HepG2 (cell line): ENCODE results near the gene ARL5B. TPM values are rescaled to one million over a fixed set of nuclear protein-coding genes. Genes with fewer than 3 reads are reported as not detected.
A peak's percentile ranks its signal among the peaks of the same experiment; 100 is the strongest.

Source experiments
- ATAC-seq: fragments of 200-7000 bp; cut with Tn5 transposase; 3 replicates; pipeline ENCODE4 v1.9.1; 2020; ENCODE audit warnings: mild to moderate bottlenecking, moderate library complexity
- BruUV-seq: library from RNA; stranded (reverse); fragments of 400-500 nt; replicated peaks from 2 replicates; lab custom pipeline; 2021; lab: Mats Ljungman, UMichigan
- CTCF ChIA-PET: fragments of 300-600 bp; formaldehyde crosslinking; extraction: SDS; loops from one replicate; lab custom pipeline; 2021; ENCODE audit warnings: low total read pairs, inconsistent platforms, low intra/inter-chr PET ratio; lab: Yijun Ruan, JAX
- POLR2A ChIA-PET: fragments of 350-600 bp; sonication (Branson Sonifier 250); formaldehyde crosslinking; loops from one replicate; lab custom pipeline; 2020; ENCODE audit warnings: antibody characterized with exemption, inconsistent platforms; lab: Yijun Ruan, JAX
- DNase-seq: peaks from one replicate; pipeline ENCODE4 v3.0.0-alpha.2; 2015; ENCODE audit warnings: low spot score
- FAIRE-seq: peaks from 3 replicates; lab custom pipeline; 2011; peaks lifted over from hg19 to GRCh38; lab: Jason Lieb, UNC
- H2AFZ ChIP-seq: one replicate; pipeline ENCODE4 v1.6.1; 2011; ENCODE audit warnings: low read length, inconsistent platforms
- H3K27ac ChIP-seq: fragments of 300-600 bp; 3 replicates; pipeline ENCODE4 v1.8.0; 2011; ENCODE audit warnings: mixed run types, mild to moderate bottlenecking, mixed read lengths, low read length, inconsistent platforms; ENCODE audit not compliant: insufficient read depth; ENCODE audit errors: extremely low read length
- H3K27me3 ChIP-seq, 2 experiments: fragments of 200-600 bp in 1 of 2; 2 replicates in 1 of 2; 3 replicates in 1 of 2; pipeline versions ENCODE4 v1.6.0 to v1.8.0; 2011; ENCODE audit warnings: low read length in 2 of 2, mild to moderate bottlenecking in 2 of 2, moderate library complexity in 2 of 2, inconsistent platforms in 1 of 2; ENCODE audit not compliant: insufficient read depth in 2 of 2, control insufficient read depth in 1 of 2
- H3K36me3 ChIP-seq, 2 experiments: fragments of 200-600 bp in 1 of 2; replicated peaks in 1 of 2; 2 replicates in 1 of 2; 3 replicates in 1 of 2; pipeline versions ENCODE4 v1.5.1 to v1.8.0; 2011; ENCODE audit warnings: low read length in 2 of 2, inconsistent platforms in 1 of 2; ENCODE audit not compliant: insufficient read depth in 2 of 2, control insufficient read depth in 1 of 2
- H3K4me1 ChIP-seq: 2 replicates; pipeline ENCODE4 v1.5.1; 2012; ENCODE audit warnings: low read length, inconsistent platforms; ENCODE audit not compliant: insufficient read depth
- H3K4me2 ChIP-seq: 2 replicates; pipeline ENCODE4 v1.6.0; 2011; ENCODE audit warnings: low read depth, low read length, inconsistent platforms
- H3K4me3 ChIP-seq, 3 experiments: fragments of 200-600 bp in 1 of 3; sonication (generic), shearing (Covaris generic) in 1 of 3; replicated peaks in 1 of 3; 2 replicates each; pipeline ENCODE4 v1.5.1; 2011 to 2016; ENCODE audit warnings: low read length in 3 of 3, inconsistent platforms in 2 of 3, low read depth in 2 of 3, mild to moderate bottlenecking in 2 of 3, control low read depth in 1 of 3, mixed read lengths in 1 of 3; ENCODE audit not compliant: insufficient read depth in 1 of 3
- H3K79me2 ChIP-seq: one replicate; pipeline ENCODE4 v1.6.1; 2011; ENCODE audit warnings: low read length, inconsistent platforms; ENCODE audit not compliant: insufficient read depth
- H3K9ac ChIP-seq: 2 replicates; pipeline ENCODE4 v1.6.0; 2011; ENCODE audit warnings: mild to moderate bottlenecking, low read depth, low read length, inconsistent platforms; ENCODE audit not compliant: insufficient read depth
- H3K9me3 ChIP-seq: 2 replicates; pipeline ENCODE4 v1.5.1; 2012; ENCODE audit warnings: mild to moderate bottlenecking, low read length
- H4K20me1 ChIP-seq: 2 replicates; pipeline ENCODE4 v1.6.0; 2011; ENCODE audit warnings: inconsistent platforms, mild to moderate bottlenecking, low read length, moderate library complexity; ENCODE audit not compliant: insufficient read depth
- CCDC6 ChIP-seq: sonication (generic); formaldehyde crosslinking; IDR thresholded peaks from 2 replicates; pipeline ENCODE4 v1.8.1; 2022; ENCODE audit warnings: mild to moderate bottlenecking, missing genetic modification reagents, moderate library complexity
- DMAP1 ChIP-seq: IDR thresholded peaks from 2 replicates; pipeline ENCODE4 v1.6.1; 2016
- EP300 ChIP-seq, 3 experiments: sonication (generic) in 1 of 3; formaldehyde crosslinking in 1 of 3; IDR thresholded peaks; 2 replicates each; pipeline versions ENCODE4 v1.5.1 to v1.6.1; 2011 to 2020; ENCODE audit warnings: low read depth in 2 of 3, low read length in 2 of 3, borderline replicate concordance in 1 of 3, improper control_type of control experiment in 1 of 3, mild to moderate bottlenecking in 1 of 3, missing genetic modification reagents in 1 of 3, moderate library complexity in 1 of 3
- MAFK ChIP-seq, 2 experiments: IDR thresholded peaks in 1 of 2; conservative IDR thresholded peaks in 1 of 2; 2 replicates each; pipeline ENCODE4 v1.6.1; 2011; ENCODE audit warnings: improper control_type of control experiment in 2 of 2, low read length in 2 of 2
- PRDM10 ChIP-seq: sonication (generic); formaldehyde crosslinking; IDR thresholded peaks from 2 replicates; pipeline ENCODE4 v1.4.0; 2020; ENCODE audit warnings: low read depth, missing genetic modification reagents
- RARA ChIP-seq: IDR thresholded peaks from 2 replicates; pipeline ENCODE4 v1.6.1; 2016; ENCODE audit warnings: missing genetic modification reagents, missing compliant biosample characterization
- RXRB ChIP-seq: IDR thresholded peaks from 2 replicates; pipeline ENCODE4 v1.6.1; 2016; ENCODE audit warnings: borderline replicate concordance, missing genetic modification reagents, missing compliant biosample characterization
- SAP130 ChIP-seq: IDR thresholded peaks from 2 replicates; pipeline ENCODE4 v1.6.1; 2016; ENCODE audit warnings: low read depth
- TCF7 ChIP-seq: sonication (generic); IDR thresholded peaks from 2 replicates; pipeline ENCODE4 v1.6.1; 2016; ENCODE audit warnings: antibody characterized with exemption, low read depth
- ZBTB25 ChIP-seq: IDR thresholded peaks from 2 replicates; pipeline ENCODE4 v1.6.1; 2018; ENCODE audit warnings: missing genetic modification reagents
- ZFP62 ChIP-seq: sonication (generic); formaldehyde crosslinking; IDR thresholded peaks from 2 replicates; pipeline ENCODE4 v1.4.0; 2020; ENCODE audit warnings: missing genetic modification reagents
- ZNF44 ChIP-seq: sonication (generic); formaldehyde crosslinking; IDR thresholded peaks from 2 replicates; pipeline ENCODE4 v1.5.1; 2020; ENCODE audit warnings: mild to moderate bottlenecking, missing genetic modification reagents
- WGBS: methylation state at CpG from one replicate; pipeline ENCODE4 v1.1.6; 2017; ENCODE audit warnings: low lambda C conversion rate; 5-methylcytosine and 5-hydroxymethylcytosine counted together
- in situ Hi-C: cut with HindIII; loops from 2 replicates; pipeline ENCODE4 v1.10.0; 2017; ENCODE audit warnings: low pct_unique_long_range_greater_than_20kb; ENCODE audit not compliant: extremely low pct_ligation_motif_present
- intact Hi-C: fragments of 100-400 bp; cut with micrococcal nuclease; formaldehyde crosslinking; loops from one replicate; pipeline ENCODE4 v1.10.0; 2022; ENCODE audit not compliant: unreplicated experiment
- polyA plus RNA-seq, 8 experiments: library from polyadenylated mRNA; depleted of rRNA in 3 of 8; stranded (reverse) in 7 of 8; unstranded in 1 of 8; fragments of >200 nt; fragmentation: Illumina TruSeq in 4 of 8; extraction: Trizol in 4 of 8; gene quantifications; 2 replicates each; pipeline versions ENCODE4 v1.2.1 to v1.2.3, GENCODE V29; 2011 to 2016; ENCODE audit warnings: low read depth in 4 of 8, missing spikeins in 1 of 8, mixed read lengths in 1 of 8; ENCODE audit not compliant: insufficient read depth in 1 of 8
- total RNA-seq, 5 experiments: library from RNA; depleted of rRNA; stranded (reverse); fragments of >200 nt; fragmentation: Illumina TruSeq; extraction: Trizol; gene quantifications; 2 replicates each; pipeline ENCODE4 v1.2.3, GENCODE V29; 2016; ENCODE audit warnings: low read depth in 1 of 5
- TF ChIP-seq, protein P1 (sequence below): IDR thresholded peaks from 2 replicates; pipeline ENCODE4 v1.4.0; 2020; ENCODE audit warnings: mild to moderate bottlenecking, missing genetic modification reagents

The ARL5B gene
- total and polyA plus RNA-seq, 2 of the 13 experiments (the other 11 are each of a cell fraction or from before 2014, with no cell fraction given) = 26.6 to 32.7 TPM

GRCh38 chr10:18665815-18666558 lies 6.8 kb downstream of the ARL5B start:
- no peaks in the 10 kb centered on the region for H3K27me3 ChIP-seq
- H2AFZ ChIP-seq = no peak overlapping the region
- no peak overlapping the region; a peak in 1 of 6 replicates for H3K4me3 ChIP-seq
- BruUV-seq = no TSS peak
- H3K9ac ChIP-seq = 0 out of 2 replicates have a peak overlapping the region, but pooled peaks have one; percentile 6
- H3K4me1 ChIP-seq = peaks cover 64% of the 10 kb centered on the region
- H4K20me1 ChIP-seq = peaks cover 63% of the 10 kb centered on the region
- peak overlapping the region; percentile 25 for H3K27ac ChIP-seq
- H3K4me2 ChIP-seq = peak overlapping the region; percentile 49
- peaks cover 13 to 30% of the 10 kb centered on the region in 2 experiments for H3K36me3 ChIP-seq
- ChIA-PET POLR2A (interaction anchor here (0.7 to 1.7 kb wide), 5 partner anchors 15 to 244 kb away, joined by 3 to 5 read pairs (median 3); partner anchors contain the start of gene NSUN6), CTCF (no interaction called here)
- FAIRE-seq (peak; percentile 40), DNase-seq (peak; percentile 60), ATAC-seq (peak; percentile 61)
- peaks cover 80% of the 10 kb centered on the region for H3K79me2 ChIP-seq
- no peaks in the 10 kb centered on the region for H3K9me3 ChIP-seq
- 34% methylated on average over 3 of the region's 3 CpGs for WGBS
- intact Hi-C loops = no loop called here
- in situ Hi-C loops = loop anchor here (25.0 kb wide), 1 partner anchor 1004 kb away; no protein-coding TSS in a partner anchor
- TF ChIP-seq ZFP62 (CRISPR knock-in tag) (no peak), DMAP1 (CRISPR knock-in tag) (no peak), RXRB (CRISPR knock-in tag) (no peak), SAP130 (CRISPR knock-in tag) (peak; percentile 42), ZNF44 (CRISPR knock-in tag) (no peak), MAFK (conservative IDR thresholded peaks at IDR 0.05 in 1 of 2, IDR thresholded peaks at IDR 0.05 in 1 of 2; ENCODE audit: low read length in 2 of 2) (peak in 1 of 2 experiments; percentile 9; a peak in 1 of 4 replicates), CCDC6 (CRISPR knock-in tag) (no peak), PRDM10 (CRISPR knock-in tag) (no peak), TCF7 (0 out of 2 replicates have a peak, but pooled peaks have one; percentile 13), ZBTB25 (CRISPR knock-in tag) (no peak), RARA (CRISPR knock-in tag) (no peak), EP300 (IDR thresholded peaks at IDR 0.05; ENCODE audit: low read depth in 2 of 2, low read length in 2 of 2) (peak in 1 of 2 experiments; percentile 8; a peak in 1 of 4 replicates), EP300 (CRISPR knock-in tag; IDR thresholded peaks at IDR 0.05; ENCODE audit: borderline replicate concordance) (no peak)
- TF ChIP-seq, protein P1, sequence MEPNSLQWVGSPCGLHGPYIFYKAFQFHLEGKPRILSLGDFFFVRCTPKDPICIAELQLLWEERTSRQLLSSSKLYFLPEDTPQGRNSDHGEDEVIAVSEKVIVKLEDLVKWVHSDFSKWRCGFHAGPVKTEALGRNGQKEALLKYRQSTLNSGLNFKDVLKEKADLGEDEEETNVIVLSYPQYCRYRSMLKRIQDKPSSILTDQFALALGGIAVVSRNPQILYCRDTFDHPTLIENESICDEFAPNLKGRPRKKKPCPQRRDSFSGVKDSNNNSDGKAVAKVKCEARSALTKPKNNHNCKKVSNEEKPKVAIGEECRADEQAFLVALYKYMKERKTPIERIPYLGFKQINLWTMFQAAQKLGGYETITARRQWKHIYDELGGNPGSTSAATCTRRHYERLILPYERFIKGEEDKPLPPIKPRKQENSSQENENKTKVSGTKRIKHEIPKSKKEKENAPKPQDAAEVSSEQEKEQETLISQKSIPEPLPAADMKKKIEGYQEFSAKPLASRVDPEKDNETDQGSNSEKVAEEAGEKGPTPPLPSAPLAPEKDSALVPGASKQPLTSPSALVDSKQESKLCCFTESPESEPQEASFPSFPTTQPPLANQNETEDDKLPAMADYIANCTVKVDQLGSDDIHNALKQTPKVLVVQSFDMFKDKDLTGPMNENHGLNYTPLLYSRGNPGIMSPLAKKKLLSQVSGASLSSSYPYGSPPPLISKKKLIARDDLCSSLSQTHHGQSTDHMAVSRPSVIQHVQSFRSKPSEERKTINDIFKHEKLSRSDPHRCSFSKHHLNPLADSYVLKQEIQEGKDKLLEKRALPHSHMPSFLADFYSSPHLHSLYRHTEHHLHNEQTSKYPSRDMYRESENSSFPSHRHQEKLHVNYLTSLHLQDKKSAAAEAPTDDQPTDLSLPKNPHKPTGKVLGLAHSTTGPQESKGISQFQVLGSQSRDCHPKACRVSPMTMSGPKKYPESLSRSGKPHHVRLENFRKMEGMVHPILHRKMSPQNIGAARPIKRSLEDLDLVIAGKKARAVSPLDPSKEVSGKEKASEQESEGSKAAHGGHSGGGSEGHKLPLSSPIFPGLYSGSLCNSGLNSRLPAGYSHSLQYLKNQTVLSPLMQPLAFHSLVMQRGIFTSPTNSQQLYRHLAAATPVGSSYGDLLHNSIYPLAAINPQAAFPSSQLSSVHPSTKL (CRISPR knock-in tag) = peak; percentile 40; the same call in 1 of the 2 replicates
